GM18520 (cell line): ENCODE data around the gene SENP1.
"Not testable (repeated sequence)": the region's sequence is repeated elsewhere in the genome, so short reads cannot be mapped to it uniquely, and the experiment has no call there.

ENCODE experiments used
- ATAC-seq: cut with Tn5 transposase; IDR thresholded peaks from one replicate; pipeline ENCODE4 v1.9.1; 2021; ENCODE audit not compliant: unreplicated experiment

The SENP1 gene

GRCh38 chr12:48115957-48116356 is 10.1 kb upstream of the SENP1 start:
- ATAC-seq, result no peak

- ATAC-seq, result not testable (repeated sequence)
These were observed 5.4 kb upstream of the SENP1 start for GRCh38 chr12:48111312-48111693.

DNA sequence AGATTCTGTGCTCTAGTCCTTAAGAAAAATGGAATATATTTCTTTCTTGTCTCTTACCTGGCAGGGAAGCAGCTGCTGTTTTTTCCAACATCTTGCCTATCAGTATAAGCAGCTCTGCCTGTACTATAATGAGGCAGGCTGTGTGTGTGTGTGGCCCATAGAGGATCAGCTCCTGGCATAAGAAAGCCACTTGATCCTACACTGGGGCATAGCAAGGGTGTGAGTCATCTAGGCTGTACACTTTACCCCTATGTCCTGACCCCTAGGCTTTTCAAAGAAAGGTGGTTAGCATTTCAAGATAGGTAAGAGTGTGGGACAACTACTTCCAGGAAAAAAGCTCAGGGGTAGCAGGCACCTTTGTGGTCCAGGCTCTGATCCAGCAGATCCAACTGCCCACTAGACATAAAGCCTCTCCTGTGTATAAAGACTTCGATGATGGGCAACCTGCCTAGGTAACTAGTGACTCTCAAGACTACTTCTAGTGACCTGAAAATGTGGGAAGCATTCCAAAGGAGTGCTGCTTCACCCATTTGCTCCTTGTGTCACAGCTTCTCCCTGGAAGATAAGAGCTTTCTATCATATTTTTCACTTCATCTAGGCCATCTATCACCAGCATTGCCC is 4.9 kb upstream of the SENP1 start:
- no peak for ATAC-seq

DNA sequence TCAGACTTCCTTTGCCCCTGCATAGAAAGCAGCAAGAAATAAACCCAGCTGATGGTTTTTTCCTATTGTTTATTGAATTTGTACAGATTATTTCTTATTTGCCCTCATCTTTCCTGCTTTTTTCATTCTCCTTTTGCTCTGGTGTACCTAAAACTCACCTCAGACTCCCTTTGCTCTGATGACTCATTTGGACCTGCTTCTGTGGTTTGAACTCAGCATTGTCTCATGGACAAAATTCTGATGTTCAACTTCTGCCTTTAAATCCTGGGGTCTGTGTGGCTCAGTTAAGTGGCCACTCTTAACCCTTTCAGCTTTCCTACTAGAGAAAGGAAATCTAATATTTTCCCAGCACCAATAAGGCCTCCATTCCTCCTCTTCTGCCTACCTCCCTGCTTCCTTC is 3.5 kb upstream of the SENP1 start:
- ATAC-seq, result no peak

DNA sequence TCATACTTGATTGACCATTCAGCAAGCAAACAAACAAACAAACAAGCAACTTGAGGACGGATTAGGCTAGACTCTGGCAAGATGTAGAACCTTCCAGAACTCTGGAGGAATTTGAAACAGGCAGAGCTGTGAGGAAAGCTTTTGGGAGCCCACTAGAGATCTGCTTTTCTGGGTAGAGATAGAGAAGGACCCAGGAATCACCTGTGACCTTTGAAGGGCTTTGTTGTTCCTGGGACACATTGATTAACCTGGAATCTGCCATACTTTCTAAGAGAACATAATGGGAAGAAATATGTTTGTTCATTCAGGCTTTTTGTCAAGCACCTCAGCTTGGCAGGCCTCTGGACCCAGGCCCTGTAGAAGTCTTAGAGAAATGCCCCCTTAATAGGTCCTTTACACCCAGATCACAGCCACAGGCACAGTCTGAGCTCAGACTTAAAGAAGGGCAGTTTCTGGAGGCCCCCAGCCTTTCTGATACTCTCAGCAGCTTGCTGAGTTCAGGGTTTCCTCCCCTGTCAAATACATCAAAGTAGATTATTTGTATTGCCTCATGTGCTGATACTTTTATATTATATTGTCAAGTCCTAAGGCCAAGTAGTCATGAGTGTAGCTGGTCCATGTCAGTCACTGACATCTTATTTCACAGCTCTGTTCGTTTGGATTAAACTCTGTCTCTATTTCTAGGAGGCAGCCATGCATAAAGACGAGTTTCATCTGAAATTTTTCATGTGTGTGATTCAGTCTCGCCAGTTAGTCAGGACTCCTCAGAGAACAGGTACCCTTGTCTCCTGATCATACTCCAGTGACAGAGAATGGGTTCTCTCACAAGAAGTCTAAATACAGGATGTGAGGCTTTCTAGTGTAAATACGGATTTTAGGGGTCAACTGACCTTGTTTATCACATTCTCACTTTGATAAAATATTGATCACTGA is 1.1 kb upstream of the SENP1 start:
- ATAC-seq, result no peak

- ATAC-seq, result peak; percentile 25
These were observed 485 bp downstream of the SENP1 start for GRCh38 chr12:48105321-48105866.

GRCh38 chr12:48104531-48104930 is 1.3 kb downstream of the SENP1 start:
- no peak for ATAC-seq

DNA sequence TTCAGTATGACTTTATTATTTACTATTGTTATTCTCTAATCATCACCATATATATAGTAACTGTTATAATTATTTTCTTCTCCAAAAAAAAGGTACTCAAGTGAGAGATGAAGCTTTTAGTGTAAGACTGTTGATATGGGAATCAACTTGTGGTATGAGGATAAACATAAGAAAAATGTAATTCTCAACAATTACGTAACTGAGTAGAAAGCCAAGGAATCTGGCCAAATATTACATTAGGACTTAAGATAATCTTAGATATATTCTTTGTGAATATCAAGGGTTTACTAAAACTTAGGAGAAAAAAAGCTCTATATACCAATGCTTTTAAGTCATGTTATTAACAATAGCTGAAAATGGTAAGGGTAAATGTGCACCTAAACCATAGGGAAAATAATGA is 13.3 kb downstream of the SENP1 start:
- ATAC-seq, result no peak

GRCh38 chr12:48086327-48086726 is 19.6 kb downstream of the SENP1 start:
- no peak for ATAC-seq

DNA sequence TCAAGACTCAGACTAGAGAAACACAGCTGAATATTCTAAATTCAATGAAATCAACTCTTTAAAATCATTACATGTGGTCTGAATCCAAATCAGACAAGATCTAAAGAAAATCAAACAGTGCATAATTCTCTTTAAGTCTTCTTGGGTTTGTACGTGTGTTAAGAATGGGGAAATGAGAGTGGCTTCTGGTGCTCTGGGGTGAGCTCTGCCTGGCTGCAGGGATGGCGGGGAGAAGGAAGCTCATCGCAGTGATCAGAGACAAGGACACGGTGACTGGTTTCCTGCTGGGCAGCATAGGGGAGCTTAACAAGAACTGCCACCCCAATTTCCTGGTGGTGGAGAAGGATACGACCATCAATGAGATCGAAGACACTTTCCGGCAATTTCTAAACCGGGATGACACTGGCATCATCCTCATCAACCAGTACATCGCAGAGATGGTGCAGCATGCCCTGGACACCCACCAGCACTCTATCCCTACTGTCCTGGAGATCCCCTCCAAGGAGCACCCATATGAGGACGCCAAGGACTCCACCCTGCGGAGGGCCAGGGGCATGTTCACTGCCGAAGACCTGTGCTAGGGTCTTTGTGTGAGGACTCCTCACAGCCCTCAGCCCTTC is 20.9 kb downstream of the SENP1 start:
- no peak for ATAC-seq

- ATAC-seq, result no peak
These were observed 21.8 kb downstream of the SENP1 start for GRCh38 chr12:48084066-48084465.

DNA sequence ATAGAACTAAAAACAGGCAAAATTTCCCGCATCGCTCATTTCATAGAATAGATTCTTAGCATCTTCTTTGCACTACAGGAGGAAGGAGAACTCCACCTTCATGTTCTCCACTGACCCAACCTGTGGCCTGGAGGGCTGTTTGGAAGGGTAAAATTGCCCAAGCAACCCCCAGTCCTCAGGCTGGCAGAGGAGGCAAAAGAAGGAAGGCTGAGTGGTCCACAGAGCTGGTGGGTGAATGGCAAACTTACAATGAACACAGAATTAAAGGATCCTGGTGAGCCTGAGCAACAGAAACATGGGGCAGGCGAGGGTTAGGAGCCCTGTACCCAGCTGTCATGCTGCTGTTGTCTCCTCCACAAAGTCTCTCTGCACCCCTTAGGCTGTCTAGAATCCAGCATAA is 25.1 kb downstream of the SENP1 start:
- ATAC-seq, result no peak

- ATAC-seq, result no peak
These were observed 25.6 kb downstream of the SENP1 start for GRCh38 chr12:48080285-48080684.

DNA sequence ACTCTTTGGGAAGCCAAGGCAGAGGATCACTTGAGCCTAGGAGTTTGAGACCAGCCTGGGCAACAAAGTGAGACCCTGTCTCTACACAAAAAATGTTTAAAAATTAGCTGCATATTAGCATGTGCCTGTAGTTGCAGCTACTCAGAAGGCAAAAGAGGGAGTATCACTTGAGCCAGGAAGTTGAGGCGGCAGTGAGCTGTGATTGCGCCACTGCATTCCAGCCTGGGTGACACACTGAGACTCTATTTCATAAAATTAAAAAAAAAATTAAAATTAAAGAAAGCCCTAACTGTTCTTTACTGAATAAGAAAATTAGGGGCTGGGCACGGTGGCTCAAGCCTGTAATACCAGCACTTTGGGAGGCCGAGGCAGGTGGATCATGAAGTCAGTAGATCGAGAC is 27.0 kb downstream of the SENP1 start:
- ATAC-seq, result no peak

- no peak for ATAC-seq
These were observed 28.8 kb downstream of the SENP1 start for GRCh38 chr12:48077111-48077510.

DNA sequence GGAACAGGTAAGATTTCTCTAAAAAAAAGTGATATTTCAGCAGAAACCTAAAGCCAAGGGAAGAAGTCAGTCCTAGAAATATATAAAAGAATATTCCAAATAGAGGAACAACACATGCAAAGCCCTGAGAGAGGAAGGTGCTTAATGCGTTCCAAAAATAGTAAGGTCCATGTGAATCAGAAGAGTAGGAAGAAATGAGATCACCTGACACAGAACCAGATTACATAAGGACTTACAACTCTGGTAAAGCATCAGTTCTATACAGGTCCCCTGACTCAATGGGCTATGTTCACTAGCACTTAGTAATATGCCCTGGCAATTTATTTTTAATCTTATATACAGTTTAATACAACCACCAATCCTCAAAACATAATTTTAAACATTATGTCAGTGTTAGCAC is 30.0 kb downstream of the SENP1 start:
- no peak for ATAC-seq

DNA sequence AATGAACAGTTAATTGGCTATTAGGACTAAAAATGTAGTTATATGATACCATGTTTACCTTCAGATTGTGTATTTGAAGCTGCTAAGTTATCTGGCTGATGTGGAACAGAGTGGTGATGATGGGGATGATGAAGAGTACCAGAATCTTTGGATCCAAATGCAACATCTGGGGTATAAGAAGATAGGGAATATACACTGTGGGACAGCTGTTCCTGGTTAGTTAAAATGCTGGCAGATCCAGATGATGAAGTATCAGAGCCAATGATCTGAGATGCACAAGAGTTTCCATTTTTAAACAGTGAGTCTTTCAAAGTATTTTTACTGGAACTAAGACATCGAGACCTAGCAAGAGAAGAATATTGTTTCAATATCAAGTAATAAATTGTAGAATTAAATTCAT is 31.6 kb downstream of the SENP1 start:
- ATAC-seq, result no peak

- ATAC-seq, result no peak
These were observed 33.6 kb downstream of the SENP1 start for GRCh38 chr12:48072266-48072665.

DNA sequence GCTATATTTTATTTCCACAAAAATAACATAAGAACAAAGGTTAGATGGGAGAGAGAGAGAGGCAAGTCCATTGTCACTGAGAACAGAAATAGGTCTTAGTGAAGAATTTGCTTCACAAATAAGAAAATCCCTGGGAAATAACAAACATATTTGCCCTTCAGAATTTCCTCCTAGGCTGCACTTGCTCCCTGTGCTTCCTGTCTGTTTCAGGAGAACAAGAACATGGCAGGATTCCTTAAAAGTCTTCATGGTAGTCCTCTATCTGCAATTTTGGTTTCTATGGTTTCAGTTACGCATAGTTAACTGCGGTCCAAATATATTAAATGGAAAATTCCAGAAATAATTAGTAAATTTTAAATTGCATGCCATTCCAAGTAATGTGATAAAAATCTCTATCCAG is 34.1 kb downstream of the SENP1 start:
- ATAC-seq, result no peak

GRCh38 chr12:48070731-48071130 is 35.1 kb downstream of the SENP1 start:
- ATAC-seq, result no peak

DNA sequence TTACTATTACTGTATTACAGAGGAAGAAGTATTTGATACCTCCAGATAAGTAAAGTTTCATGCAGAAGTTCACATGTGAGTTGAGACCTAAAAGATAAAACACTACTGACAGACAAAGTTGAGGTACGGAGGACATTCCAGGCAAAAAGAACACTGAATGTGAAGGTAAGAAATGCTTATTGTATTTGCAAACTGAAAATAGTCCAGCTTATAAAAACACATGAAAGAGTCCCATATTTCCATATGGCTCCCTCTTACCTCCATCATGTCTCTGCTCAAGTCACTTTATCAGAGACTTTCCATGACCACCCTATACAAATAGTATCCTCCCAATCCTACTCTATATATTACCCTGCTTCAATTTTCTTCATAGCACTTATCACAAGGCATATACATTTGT is 35.8 kb downstream of the SENP1 start:
- no peak for ATAC-seq

DNA sequence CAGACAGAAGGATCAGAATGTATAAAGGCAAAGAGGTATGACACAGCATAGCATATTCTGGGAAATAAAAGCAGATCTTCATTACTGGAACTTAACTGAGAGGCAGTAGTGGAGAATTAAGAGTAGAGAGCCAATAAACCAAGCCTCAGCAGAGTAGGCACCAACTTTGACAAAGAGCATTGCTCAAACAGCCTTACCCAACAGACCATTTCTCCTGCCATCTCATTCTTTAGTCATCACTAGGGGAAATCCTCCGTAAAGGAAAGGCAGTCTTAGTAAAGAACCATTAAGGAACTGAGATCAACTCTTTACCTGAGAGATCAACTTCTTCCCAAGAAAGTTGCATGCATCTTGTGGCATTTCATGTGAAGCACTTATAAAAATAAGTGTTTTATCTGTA is 36.6 kb downstream of the SENP1 start:
- ATAC-seq, result no peak
